ENCODE data around the gene ZNF366.

ZNF366 gene

GRCh38 chr5:72400950-72401349, 106.3 kb downstream of the ZNF366 start:
- H3K27me3 ChIP-seq (ENCODE audit: insufficient read depth, low read length), result no peaks in the 10 kb centered on the region
- no peaks in the 10 kb centered on the region for H3K36me3 ChIP-seq (ENCODE audit: insufficient read depth, low read length)
- H3K9me3 ChIP-seq (ENCODE audit: insufficient read depth, low read depth, low read length), result peaks cover 9% of the 10 kb centered on the region; the same call in 1 of the 2 replicates
- H3K27ac ChIP-seq (ENCODE audit: low read depth, low read length), result no peak overlapping the region
- no peak overlapping the region for H3K9ac ChIP-seq (ENCODE audit: low read depth, low read length)
- H3K4me1 ChIP-seq (ENCODE audit: insufficient read depth, low read length), result 0 out of 2 replicates have a peak, but pooled peaks cover 9% of the 10 kb centered on the region
- 95% methylated on average over 1 of the region's 1 CpG for WGBS
- no peak overlapping the region for H3K4me3 ChIP-seq (ENCODE audit: low read length)

GRCh38 chr5:72397836-72398235, 109.4 kb downstream of the ZNF366 start:
- H3K9ac ChIP-seq (ENCODE audit: low read depth, low read length), result no peak overlapping the region
- 0 out of 2 replicates have a peak, but pooled peaks cover 9% of the 10 kb centered on the region for H3K4me1 ChIP-seq (ENCODE audit: insufficient read depth, low read length)
- H3K27me3 ChIP-seq (ENCODE audit: insufficient read depth, low read length), result no peaks in the 10 kb centered on the region
- H3K4me3 ChIP-seq (ENCODE audit: low read length), result no peak overlapping the region
- H3K36me3 ChIP-seq (ENCODE audit: insufficient read depth, low read length), result no peaks in the 10 kb centered on the region
- WGBS, result 68% methylated on average over 5 of the region's 6 CpGs
- no peak overlapping the region for H3K27ac ChIP-seq (ENCODE audit: low read depth, low read length)
- peaks cover 9% of the 10 kb centered on the region; the same call in 1 of the 2 replicates for H3K9me3 ChIP-seq (ENCODE audit: insufficient read depth, low read depth, low read length)

- WGBS, result 55% methylated on average over 2 of the region's 2 CpGs
- no peaks in the 10 kb centered on the region for H3K36me3 ChIP-seq (ENCODE audit: insufficient read depth, low read length)
Measured at GRCh38 chr5:72394688-72395087, 112.5 kb downstream of the ZNF366 start.

GRCh38 chr5:72393052-72393451, 114.2 kb downstream of the ZNF366 start:
- H3K4me1 ChIP-seq (ENCODE audit: insufficient read depth, low read length), result 0 out of 2 replicates have a peak, but pooled peaks cover 2% of the 10 kb centered on the region
- H3K27me3 ChIP-seq (ENCODE audit: insufficient read depth, low read length), result no peaks in the 10 kb centered on the region
- H3K27ac ChIP-seq (ENCODE audit: low read depth, low read length), result no peak overlapping the region
- no peak overlapping the region for H3K4me3 ChIP-seq (ENCODE audit: low read length)
- no peaks in the 10 kb centered on the region for H3K36me3 ChIP-seq (ENCODE audit: insufficient read depth, low read length)
- H3K9me3 ChIP-seq (ENCODE audit: insufficient read depth, low read depth, low read length), result no peaks in the 10 kb centered on the region
- no peak overlapping the region for H3K9ac ChIP-seq (ENCODE audit: low read depth, low read length)

More at GRCh38 chr5:72394688-72395087, 112.5 kb downstream of the ZNF366 start:
- H3K9ac ChIP-seq (ENCODE audit: low read depth, low read length), result no peak overlapping the region
- no peak overlapping the region for H3K4me3 ChIP-seq (ENCODE audit: low read length)
- H3K9me3 ChIP-seq (ENCODE audit: insufficient read depth, low read depth, low read length), result no peaks in the 10 kb centered on the region
- H3K27me3 ChIP-seq (ENCODE audit: insufficient read depth, low read length), result no peaks in the 10 kb centered on the region
- H3K27ac ChIP-seq (ENCODE audit: low read depth, low read length), result no peak overlapping the region
- 0 out of 2 replicates have a peak, but pooled peaks cover 9% of the 10 kb centered on the region for H3K4me1 ChIP-seq (ENCODE audit: insufficient read depth, low read length)
